GM20431 (cell line): ENCODE data around the gene TMEM19.

ENCODE experiments used
- in situ Hi-C: fragments of 300-500 bp; cut with MseI, MboI; formaldehyde crosslinking; loops from one replicate; pipeline ENCODE4 v1.15.0; 2020; ENCODE audit warnings: low sequenced_read_pairs; ENCODE audit not compliant: unreplicated experiment

The TMEM19 gene

GRCh38 chr12:71708658-71709057 is 22.8 kb downstream of the TMEM19 start:
- in situ Hi-C loops, result no loop called here

DNA sequence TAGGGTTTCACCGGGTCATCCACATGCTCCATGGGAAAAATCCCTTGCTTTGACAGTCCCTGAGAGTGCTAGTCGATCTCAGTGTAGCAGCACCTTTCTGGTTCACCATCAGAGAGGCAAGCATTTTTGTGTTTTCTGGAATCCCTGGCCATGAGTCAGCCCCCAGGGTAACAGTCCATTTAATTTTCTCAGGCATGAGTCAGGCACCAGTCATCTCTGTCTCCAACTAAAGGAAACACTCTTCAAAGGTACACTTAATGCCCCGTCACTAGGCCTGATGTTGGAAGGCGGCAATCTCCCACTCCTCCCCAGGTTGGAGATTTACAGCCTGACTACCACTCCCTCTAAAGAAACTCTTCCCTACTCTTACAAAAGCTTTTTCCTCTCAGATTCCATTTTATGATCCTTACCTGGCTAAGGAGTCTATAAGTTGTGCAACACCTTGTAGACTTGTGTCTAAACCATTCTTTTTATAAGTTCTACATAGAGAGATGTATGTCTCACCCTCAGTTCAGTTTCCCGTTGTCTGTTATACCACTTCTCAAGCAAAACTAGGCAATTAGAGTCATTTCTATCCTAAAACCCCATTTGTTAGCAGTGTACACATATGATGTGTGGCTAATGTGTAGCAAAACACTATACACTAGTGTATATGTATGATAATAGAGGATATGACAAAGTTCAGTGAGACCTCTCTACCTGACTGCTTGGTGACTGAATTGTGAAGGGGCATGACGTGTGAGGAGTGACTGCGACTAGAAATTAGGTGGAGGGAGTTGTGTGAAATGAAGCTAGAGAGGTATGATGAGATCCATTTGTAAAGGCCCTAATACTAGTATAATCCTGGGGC is 24.6 kb downstream of the TMEM19 start:
- in situ Hi-C loops, result no loop called here

- in situ Hi-C loops, result no loop called here
These were observed 32.7 kb downstream of the TMEM19 start for GRCh38 chr12:71718611-71719010.

- in situ Hi-C loops, result no loop called here
These were observed 33.9 kb downstream of the TMEM19 start for GRCh38 chr12:71719647-71720370.

DNA sequence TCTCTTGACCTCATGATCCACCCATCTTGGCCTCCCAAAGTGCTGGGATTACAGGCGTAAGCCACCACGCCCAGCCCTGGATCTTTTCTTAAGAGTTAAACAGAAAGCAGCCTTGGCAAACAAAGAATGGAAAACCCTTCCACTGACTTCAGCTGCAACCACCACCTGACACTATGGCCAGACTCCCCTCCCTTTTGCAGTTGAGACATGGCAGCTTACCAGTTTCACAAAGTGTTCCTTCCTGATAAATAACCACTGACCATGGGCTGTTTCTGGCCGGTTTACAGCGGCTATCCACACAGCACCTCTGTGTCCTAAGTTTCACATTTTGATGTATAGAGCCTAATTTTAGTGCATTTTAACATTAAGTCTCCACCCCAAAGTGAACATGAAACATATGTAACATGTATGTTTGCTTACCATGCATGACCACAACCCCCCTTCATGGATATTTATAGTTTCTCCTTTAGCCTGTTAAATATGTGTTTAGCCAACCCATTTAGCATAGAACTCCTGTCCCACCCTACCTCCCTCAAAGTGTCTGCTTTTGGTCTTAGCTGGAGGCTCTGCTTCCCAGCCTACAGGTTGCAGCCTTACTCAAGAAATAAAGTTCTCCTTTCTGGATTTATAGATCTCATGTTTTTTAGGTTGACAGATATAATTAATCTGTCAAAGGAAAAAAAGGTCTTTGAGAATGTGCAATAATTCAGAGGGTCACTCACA is 36.1 kb downstream of the TMEM19 start:
- in situ Hi-C loops, result no loop called here

DNA sequence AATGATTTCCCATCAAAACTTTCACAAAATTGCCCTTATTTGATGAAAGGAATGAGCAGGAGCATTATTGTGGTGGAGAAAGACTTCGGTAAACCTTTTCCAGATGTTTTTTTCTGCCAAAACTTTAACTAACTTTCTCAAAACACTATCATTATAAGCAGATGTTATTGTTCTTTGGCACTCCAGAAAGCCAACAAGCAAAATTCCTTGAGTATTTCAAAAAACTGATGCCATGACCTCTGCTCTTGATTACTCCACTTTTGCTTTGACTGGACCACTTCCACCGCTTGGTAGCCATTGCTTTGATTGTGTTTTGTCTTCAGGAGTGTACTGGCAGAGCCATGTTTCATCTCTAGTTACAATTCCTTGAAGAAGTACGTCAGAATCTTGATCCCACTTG is 39.1 kb downstream of the TMEM19 start:
- in situ Hi-C loops, result loop anchor here (25.0 kb wide), 1 partner anchor 313 kb away; no protein-coding TSS in a partner anchor

- in situ Hi-C loops, result loop anchor here (25.0 kb wide), 1 partner anchor 314 kb away; no protein-coding TSS in a partner anchor
These were observed 40.7 kb downstream of the TMEM19 start for GRCh38 chr12:71726548-71726947.

DNA sequence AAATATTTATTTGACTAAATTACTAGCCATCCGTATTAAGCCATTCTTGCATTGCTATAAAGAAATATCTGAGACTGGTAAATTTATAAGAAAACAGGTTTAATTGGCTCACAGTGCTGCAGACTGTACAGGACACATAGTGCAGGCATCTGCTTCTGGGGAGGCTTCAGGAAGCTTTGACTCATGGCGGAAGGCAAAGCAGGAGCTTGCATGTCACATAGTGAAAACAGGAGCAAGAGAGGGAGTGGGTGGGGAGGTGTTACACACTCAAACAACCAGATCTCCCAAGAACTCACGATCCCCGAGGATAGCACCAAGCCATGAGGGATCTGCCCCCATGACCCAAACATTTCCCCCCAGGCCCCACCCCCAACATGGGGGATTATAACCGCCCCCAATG is 42.1 kb downstream of the TMEM19 start:
- in situ Hi-C loops, result loop anchor here (25.0 kb wide), 1 partner anchor 316 kb away; no protein-coding TSS in a partner anchor

DNA sequence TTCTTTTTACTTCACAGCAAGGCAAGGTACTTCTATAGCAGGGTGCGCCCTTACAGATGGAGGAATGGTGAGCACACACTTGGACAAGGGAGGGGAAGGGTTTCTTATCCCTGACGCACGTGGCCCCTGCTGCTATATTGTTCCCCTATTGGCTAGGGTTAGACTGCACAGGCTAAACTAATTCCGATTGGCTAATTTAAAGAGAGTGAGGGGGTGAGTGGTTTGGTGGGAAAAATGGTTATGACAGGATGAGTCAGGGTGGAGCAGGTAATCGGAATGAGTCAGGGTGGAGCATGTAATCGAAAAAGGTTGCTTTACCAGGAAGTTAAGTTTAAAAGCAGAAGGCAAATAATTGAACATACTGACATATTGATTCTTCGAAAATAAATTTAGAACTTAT is 45.1 kb downstream of the TMEM19 start:
- in situ Hi-C loops, result loop anchor here (25.0 kb wide), 1 partner anchor 319 kb away; no protein-coding TSS in a partner anchor

DNA sequence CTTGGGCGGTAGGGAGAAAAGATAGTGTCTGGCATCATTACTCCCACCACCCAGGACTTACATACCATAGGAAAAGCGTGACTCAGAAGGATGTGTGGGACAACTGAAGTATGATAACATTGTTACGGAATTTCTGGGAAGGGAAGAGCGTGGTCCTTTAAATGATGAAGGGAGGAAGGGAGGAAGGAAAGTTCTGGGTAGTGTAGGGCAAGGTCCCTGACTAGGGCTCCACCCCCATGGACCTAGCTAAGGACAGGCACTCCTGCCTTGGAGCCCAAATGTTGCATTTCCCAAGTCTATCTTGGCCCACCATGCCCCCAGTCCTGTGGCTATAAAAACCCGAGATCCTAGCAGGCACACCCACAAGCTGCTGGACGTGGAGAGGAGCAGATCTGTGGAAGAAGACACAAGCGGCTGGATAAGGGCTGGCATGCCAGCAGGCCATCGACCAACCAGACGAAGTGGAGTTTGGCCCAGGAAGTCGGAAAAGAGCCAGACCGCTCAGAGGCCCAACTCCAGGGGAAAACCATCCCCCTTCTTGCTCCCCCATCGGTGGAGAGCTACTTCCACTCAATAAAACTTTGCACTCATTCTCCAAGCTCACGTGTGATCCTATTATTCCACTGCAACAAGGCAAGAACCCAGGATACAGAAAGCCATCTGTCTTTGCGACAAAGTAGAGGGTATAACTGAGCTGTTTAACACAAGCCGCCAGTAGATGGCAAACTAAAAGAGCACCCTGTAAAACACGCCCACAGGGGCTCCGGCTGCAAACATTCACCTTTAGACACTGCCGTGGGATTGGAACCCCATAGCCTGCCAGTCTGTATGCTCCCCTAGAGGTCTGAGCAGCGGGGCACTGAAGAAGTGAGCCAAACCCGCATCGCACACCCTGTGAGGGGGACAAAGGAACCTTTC is 45.8 kb downstream of the TMEM19 start:
- in situ Hi-C loops, result loop anchor here (25.0 kb wide), 1 partner anchor 319 kb away; no protein-coding TSS in a partner anchor

DNA sequence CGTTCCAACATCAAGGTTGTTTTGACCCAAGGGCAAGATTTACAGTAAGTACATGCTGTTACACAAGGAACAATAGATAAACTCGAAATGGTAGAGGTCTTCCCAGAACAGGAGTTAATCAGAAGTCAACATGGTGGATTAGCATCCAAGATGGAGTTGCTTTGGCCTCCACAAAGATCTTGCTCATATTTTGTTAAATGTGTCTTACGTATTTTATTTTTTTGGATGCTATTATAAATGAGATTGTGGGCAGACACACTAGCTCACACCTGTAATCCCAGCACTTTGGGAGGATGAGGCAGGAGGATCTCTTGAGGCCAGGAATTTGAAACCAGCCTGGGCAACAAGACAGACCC is 46.5 kb downstream of the TMEM19 start:
- in situ Hi-C loops, result loop anchor here (25.0 kb wide), 1 partner anchor 320 kb away; no protein-coding TSS in a partner anchor

DNA sequence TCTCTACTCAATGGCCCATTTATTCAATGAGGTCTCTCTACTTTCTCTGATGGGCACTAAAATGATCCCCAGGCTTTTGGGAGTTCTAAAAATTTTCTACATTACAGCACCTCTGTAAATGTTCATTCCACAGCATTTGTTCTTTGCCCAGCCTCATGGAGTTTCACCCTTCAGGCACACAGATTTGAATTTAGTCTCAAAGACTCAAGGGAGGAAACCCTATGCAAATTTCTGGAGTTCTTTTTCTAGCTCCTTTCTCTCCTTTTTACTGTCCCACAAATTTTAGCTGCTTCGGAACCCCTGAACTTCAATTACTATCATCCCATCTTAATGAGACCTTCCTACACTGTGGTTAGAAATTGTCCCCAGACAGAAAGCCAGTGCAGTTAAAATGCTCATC is 51.3 kb downstream of the TMEM19 start:
- in situ Hi-C loops, result loop anchor here (25.0 kb wide), 1 partner anchor 325 kb away; no protein-coding TSS in a partner anchor

- in situ Hi-C loops, result loop anchor here (25.0 kb wide), 1 partner anchor 331 kb away; no protein-coding TSS in a partner anchor
These were observed 57.1 kb downstream of the TMEM19 start for GRCh38 chr12:71742998-71743397.

- in situ Hi-C loops, result loop anchor here (25.0 kb wide), 1 partner anchor 332 kb away; no protein-coding TSS in a partner anchor
These were observed 58.8 kb downstream of the TMEM19 start for GRCh38 chr12:71744522-71745300.

- in situ Hi-C loops, result loop anchor here (25.0 kb wide), 1 partner anchor 335 kb away; no protein-coding TSS in a partner anchor
These were observed 61.2 kb downstream of the TMEM19 start for GRCh38 chr12:71746974-71747611.

GRCh38 chr12:71748081-71748850 is 62.4 kb downstream of the TMEM19 start:
- in situ Hi-C loops, result loop anchor here (25.0 kb wide), 1 partner anchor 336 kb away; no protein-coding TSS in a partner anchor

DNA sequence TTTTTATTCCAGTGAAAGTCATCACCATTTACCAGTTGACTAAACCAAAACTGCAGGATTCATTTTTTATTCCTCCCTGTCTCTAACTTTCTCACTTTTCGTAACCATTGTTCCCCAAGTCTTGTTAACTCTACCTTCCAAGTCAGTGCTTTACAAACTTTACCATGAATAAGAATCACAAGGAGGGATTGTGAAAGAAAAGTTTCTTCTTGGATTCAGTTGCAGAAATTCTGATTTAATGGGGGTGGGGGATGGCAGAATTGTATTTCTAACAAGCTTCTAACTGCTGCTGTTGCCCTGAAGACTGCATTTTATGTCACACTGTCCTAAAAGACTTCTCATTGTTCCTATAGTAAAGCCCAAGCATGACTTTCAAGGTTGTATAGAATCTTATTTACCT is 63.8 kb downstream of the TMEM19 start:
- in situ Hi-C loops, result loop anchor here (25.0 kb wide), 1 partner anchor 337 kb away; no protein-coding TSS in a partner anchor
